ENCODE data around the gene HOXA2.

DNA sequence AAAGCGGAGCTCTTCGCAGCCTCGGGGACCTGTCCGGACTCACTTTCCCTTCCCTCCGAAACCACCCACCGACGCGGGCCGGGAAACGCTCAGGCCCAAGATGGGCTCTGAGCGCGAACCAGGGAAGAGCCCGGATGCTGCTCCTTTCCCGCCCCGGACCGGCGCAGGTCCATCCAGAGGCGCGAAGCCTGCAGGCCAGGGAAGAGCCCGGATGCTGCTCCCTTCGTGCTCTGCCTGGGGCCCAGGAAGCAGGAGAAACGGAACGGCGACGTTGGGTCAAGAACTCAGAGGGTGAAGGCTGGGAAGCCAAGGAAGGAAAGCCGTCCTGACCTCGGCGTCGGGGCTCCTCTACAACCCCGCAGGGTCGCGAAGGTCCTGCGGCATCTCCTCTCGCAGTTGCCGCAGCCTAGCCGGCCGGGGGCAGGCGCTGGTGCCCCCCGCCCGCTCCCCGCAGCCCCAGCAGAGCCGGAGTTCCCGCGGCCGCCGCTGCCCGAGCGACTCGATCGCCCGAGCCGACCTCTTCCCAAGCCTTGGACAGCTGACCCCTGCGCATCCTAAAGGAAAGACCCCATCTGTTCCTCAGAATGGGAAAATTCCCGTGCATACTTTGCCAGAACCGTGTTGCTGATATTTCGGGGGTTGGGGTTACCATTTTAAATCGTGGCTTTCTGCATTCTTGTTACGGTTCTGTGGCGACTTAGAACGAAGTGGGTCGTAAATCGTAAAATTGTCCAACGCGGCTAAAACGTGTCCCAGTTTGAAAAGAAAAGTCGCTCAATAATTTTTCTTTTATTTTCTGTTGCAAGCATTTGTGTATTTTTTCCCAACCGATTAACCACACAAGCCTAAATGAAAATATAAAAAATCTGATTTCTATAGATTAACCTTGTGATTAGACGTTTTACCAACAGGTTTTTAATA lies 14.2 kb downstream of the HOXA2 start:
- TF ChIP-seq CTCF (IDR thresholded peaks at IDR 0.05) (no peak), POLR2A (IDR thresholded peaks at IDR 0.05) (no peak), POLR2AphosphoS5 (IDR thresholded peaks at IDR 0.05) (no peak)

Data from prostate gland (tissue), 2 donors.